ENCODE data around the gene SIGLEC10. TPM values are rescaled to one million over a fixed set of nuclear protein-coding genes. Genes with fewer than 3 reads are reported as not detected.
A peak's percentile ranks its signal among the peaks of the same experiment; 100 is the strongest.

SIGLEC10 gene
- total and polyA plus RNA-seq, 9 of the 15 experiments (the other 6 are each of a cell fraction or from before 2014, with no cell fraction given): 0.10 to 1.8 (median 0.82) TPM

DNA sequence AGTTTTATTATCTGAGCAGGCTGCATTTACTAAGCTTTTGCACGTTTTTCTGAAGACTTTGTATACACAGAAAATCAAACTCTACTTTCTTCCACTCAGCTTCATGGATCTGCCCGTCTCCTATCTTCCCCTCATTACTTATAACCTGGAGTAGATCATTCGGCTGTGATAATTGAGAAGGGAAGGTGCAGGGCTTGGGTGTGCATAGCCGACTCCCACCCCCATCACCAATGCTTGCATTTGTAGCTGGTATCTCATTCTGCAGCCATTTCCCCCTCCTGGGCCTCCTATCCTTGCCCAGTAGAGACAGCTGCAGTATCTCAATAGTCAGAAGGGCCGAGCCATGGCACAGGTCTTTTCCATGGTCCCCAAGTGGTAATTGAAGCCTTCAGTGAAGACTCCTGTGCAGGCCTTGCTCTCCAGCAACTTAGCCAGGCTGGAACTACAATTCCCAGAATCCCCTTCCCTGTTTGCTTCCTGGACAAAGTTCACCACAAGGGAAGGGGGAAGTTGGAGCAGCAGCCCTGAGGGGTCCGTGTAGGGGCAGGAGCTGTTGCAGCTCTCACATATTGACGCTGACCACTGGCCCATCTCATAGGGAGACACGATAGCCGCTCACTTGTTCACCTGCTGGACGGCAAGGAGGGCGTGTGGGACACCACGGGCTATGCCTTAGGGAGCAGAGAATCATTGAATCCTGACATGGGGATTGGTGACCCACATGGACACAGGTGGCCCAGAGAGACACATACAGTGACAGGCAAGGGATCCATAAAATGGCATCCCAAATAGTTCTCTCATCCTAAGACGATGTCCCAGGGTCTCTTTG is 42.9 kb upstream of the SIGLEC10 start (continued):
- TF ChIP-seq UBTF (IDR thresholded peaks at IDR 0.05; ENCODE audit: borderline replicate concordance in 1 of 2, low read depth in 2 of 2, low read length in 2 of 2) (0 out of 4 replicates have a peak, but pooled peaks of 1 of the 2 experiments have one; percentile 3), ZNF143 (CRISPR knock-in tag; IDR thresholded peaks at IDR 0.05) (peak; percentile 96), NFIC (IDR thresholded peaks at IDR 0.05) (no peak), MIER1 (IDR thresholded peaks at IDR 0.05; ENCODE audit: low read depth) (peak; percentile 45; the same call in 1 of the 2 replicates), RBFOX2 (IDR thresholded peaks at IDR 0.05; ENCODE audit: low read depth, low read length) (peak; percentile 41; the same call in 1 of the 2 replicates), MAZ (CRISPR knock-in tag; conservative IDR thresholded peaks at IDR 0.05 in 1 of 2, IDR thresholded peaks at IDR 0.05 in 1 of 2) (peak; percentile 83 to 89), NCOA1 (IDR thresholded peaks at IDR 0.05; ENCODE audit: low read depth) (peak; percentile 65), SUPT5H (IDR thresholded peaks at IDR 0.05) (peak; percentile 42; the same call in 1 of the 2 replicates), RAD51 (IDR thresholded peaks at IDR 0.05; ENCODE audit: borderline replicate concordance, low read depth) (no peak), ZBTB11 (CRISPR knock-in tag; IDR thresholded peaks at IDR 0.05) (peak in 2 of 3 experiments; percentile 84 to 97; a peak in 4 of 6 replicates), TBL1XR1 (IDR thresholded peaks at IDR 0.05; ENCODE audit: low read length in 2 of 2) (0 out of 4 replicates have a peak, but pooled peaks of 1 of the 2 experiments have one; percentile 25)
- TF ChIP-seq, protein P1, sequence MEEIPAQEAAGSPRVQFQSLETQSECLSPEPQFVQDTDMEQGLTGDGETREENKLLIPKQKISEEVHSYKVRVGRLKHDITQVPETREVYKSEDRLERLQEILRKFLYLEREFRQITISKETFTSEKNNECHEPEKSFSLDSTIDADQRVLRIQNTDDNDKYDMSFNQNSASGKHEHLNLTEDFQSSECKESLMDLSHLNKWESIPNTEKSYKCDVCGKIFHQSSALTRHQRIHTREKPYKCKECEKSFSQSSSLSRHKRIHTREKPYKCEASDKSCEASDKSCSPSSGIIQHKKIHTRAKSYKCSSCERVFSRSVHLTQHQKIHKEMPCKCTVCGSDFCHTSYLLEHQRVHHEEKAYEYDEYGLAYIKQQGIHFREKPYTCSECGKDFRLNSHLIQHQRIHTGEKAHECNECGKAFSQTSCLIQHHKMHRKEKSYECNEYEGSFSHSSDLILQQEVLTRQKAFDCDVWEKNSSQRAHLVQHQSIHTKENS (CRISPR knock-in tag; IDR thresholded peaks at IDR 0.05): no peak
- TF ChIP-seq, protein P2, sequence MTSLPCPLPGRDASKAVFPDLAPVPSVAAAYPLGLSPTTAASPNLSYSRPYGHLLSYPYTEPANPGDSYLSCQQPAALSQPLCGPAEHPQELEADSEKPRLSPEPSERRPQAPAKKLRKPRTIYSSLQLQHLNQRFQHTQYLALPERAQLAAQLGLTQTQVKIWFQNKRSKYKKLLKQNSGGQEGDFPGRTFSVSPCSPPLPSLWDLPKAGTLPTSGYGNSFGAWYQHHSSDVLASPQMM (CRISPR knock-in tag; IDR thresholded peaks at IDR 0.05): no peak

Data from K562 (cell line).